GM21723 (cell line): ENCODE measurements around the gene MRGPRF.

Experiments
- ATAC-seq: cut with Tn5 transposase; IDR thresholded peaks from one replicate; pipeline ENCODE4 v1.9.1; 2021; ENCODE audit warnings: mild to moderate bottlenecking, moderate library complexity; ENCODE audit not compliant: unreplicated experiment

MRGPRF gene, protein sequence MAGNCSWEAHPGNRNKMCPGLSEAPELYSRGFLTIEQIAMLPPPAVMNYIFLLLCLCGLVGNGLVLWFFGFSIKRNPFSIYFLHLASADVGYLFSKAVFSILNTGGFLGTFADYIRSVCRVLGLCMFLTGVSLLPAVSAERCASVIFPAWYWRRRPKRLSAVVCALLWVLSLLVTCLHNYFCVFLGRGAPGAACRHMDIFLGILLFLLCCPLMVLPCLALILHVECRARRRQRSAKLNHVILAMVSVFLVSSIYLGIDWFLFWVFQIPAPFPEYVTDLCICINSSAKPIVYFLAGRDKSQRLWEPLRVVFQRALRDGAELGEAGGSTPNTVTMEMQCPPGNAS

DNA sequence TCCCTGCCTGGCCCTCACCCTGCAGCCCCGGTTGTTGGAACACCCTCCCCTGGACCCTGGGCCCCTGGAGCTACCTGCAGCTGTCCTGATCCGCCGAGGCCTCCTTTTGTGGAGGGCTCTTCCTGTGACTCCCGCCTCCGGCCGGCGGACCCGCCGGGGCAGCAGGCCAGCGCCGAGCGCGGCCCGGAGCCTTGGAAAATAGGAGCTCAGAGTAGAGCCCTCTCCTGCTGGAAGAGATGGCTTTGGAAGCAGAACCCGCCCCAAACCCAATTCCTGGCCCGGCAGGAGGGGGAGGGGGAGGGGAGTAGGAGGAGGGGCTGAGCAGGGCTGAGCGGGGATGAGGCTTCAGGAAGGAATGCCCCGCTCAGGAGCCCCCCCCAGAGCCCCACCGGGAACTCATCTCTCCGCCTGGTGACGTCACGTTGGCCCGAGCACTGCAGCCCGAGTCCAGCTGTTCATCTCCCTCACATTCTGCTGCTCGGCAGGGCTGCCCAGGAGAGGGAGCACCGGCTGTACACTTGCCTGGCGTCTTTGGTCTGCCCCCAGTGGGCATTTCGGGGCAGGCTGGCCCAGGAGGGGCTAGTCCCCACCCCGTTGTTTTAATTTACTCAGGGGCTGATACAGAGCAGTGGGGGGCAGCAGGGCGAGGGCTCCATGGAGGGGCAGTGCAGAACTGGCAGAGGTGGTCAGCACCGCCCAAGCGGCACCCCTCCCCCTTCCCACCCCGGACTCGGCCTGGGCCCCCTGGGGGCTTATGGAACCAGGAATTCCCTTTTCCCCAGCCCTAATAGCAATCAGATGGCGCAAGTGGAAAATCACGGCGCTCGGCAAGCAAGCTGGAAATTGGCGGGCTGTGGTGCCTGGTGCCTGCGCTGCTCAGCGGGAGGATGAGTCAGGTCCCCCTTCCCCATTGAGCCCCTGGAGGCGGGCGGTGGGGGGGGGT is at the start of gene MRGPRF:
MRGPRF (minus strand) TSS at position 238 of the 943 bp plus-strand sequence. CDS start 3,345 bp downstream, outside the sequence.
- ATAC-seq, result no peak

DNA sequence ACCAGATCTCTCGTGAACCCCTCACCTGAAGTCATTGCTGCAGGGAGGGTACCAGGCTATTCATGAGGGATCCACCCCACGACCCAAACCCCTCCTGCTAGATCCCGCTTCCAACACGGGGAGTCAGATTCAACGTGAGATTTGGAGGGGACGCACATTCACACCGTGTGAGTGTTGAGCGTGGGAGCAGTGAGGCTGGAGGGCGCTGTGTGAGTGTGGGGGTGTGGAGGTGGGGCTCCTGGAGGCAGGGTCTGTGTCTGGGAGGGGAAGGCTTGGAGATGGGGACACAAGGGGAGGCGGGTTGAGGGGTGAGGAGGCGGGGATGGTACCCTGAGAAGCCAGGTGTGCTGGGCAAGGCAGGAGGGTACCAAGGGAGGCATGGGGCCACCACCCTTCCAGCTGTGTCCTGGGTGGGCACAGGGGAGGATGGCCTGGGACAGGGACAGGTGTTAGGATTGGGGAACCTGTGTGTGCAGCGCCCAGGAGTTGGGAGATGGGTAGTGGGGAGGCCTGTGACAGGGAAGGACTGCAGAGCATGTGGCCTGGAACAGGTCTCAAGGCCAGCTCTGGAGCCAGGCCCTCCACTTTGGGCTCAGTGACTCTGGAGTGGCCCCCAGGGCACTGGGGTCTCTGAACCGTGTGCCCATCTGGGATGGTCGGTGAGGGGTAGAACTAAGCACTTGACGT is 49.3 kb upstream of the MRGPRF start:
- no peak for ATAC-seq

GRCh38 chr11:69061713-69062053 is 48.6 kb upstream of the MRGPRF start:
- ATAC-seq, result no peak

GRCh38 chr11:69060806-69061712 is 48.0 kb upstream of the MRGPRF start:
- no peak for ATAC-seq

- ATAC-seq, result no peak
Observed at GRCh38 chr11:69059985-69060384, 46.9 kb upstream of the MRGPRF start.

DNA sequence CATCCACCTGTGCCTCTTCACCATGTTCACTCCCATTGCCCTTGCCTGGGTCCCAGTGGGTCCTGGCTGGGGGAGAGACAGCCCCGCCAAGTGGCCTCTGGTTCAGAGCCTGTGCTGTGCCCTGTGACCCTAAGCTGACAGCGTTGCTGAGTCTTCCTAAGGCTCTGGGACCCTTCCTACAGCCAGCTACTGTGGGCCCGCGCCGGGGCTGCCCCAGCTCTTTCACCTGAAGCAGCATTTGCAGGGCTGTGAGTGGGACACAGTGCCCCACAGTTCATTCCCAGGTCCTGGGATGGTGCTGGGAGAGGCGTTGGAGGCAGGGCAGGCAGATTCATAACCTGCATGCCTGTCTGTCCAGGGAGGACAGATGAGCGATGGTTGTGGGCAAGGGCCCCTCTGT is 46.4 kb upstream of the MRGPRF start:
- no peak for ATAC-seq

- ATAC-seq, result no peak
Observed at GRCh38 chr11:69058511-69059270, 45.6 kb upstream of the MRGPRF start.

- no peak for ATAC-seq
Observed at GRCh38 chr11:69057801-69058200, 44.8 kb upstream of the MRGPRF start.

DNA sequence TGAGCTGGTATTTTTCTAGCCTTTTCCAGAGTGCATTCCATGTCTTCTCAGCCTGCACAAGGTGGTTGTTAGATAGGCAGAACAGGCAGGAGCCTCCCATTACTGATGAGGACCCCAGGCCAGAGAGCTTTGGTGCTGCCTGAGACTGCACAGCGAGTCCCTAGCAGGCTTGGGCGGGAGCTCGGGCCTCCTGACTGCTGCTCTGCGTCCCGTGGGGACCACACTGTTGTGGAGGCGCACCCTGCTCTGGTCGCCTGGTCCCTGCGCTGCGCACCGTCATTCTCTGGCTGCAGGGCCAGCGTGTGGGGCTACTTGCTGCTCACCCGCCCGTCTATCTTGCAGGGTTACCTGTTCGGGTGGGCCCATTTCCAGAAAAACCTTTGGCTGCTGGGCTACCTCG is 44.2 kb upstream of the MRGPRF start:
- ATAC-seq, result no peak

DNA sequence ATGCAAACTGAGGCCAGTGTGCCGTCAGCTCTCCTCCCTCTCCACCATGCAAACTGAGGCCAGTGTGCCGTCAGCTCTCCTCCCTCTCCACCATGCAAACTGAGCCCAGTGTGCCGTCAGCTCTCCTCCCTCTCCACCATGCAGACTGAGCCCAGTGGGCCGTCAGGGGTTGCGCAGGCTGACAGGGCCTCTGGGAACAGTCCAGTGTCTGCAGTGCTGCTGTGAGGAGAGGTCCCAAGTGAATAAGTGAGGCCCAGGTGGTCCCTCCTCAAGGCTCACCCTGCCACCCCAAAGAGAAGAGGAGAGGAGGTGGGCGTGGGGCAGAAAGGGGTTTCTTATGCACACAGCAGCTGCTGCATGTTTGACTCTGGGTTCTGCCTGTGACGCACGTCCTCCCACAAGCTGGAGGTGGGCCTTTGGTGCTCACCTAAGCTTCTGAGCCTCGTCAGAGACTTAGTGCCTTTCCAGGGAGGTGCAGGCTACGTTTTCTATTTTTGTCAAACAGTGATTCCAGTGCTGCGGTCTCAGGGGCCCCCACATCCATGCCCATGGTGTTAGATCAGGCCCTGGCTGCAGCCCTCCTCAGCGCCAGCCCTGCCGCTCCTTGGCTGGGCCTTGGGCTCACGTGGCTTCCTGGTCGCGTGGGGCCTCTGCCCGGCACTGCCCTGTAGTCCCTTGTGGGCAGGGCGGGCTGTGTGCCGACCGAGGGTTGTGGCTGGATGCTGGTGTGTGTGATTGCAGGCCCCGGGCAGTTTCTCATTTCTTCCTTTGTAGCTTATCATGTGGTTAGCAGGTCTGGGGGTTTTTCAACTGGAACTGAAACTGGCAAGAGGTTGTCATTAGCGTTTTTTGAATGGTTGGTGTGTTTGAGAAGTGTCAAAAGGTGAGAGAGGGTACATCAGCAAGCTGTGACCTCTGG is 42.8 kb upstream of the MRGPRF start:
- ATAC-seq, result peak; percentile 77

- no peak for ATAC-seq
Observed at GRCh38 chr11:69055212-69055586, 42.2 kb upstream of the MRGPRF start.

DNA sequence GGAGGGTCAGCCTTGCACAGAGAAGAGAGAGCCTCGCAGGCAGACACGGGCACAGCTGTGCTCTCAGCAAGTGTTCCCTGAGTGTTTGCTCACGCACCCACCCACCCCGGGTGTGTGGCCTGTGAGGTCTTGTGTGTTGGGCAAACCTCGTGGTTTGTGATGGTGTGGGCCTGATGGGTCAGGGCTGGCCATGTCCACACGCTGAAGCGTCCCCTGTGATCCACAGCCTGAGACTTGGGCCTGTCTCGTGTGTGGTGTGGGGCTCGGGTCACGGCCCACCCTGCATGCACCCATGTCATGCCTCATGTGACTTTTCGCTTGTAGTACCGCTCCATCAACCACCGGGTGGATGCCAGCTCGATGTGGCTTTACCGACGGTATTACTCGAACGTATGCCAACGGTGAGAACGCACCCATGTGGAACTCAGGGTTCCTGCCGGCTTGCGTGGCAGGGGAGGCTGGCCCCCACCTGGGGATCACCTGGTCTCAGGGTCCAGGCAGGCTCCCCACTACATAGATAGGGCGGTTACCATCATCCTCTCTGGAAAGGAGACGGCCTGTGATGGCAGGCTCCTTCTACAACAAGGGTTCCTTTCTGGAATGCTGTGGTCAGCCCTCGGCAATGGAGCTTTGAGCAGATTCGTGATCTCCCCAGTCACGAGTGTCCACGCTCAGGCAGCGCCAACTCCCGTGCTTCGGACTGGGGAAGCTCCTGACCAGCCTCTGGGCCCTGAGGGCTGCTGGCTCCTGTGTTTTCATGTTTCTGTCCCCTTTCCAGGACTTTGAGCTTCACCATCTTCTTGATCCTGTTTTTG is 41.6 kb upstream of the MRGPRF start:
- no peak for ATAC-seq

DNA sequence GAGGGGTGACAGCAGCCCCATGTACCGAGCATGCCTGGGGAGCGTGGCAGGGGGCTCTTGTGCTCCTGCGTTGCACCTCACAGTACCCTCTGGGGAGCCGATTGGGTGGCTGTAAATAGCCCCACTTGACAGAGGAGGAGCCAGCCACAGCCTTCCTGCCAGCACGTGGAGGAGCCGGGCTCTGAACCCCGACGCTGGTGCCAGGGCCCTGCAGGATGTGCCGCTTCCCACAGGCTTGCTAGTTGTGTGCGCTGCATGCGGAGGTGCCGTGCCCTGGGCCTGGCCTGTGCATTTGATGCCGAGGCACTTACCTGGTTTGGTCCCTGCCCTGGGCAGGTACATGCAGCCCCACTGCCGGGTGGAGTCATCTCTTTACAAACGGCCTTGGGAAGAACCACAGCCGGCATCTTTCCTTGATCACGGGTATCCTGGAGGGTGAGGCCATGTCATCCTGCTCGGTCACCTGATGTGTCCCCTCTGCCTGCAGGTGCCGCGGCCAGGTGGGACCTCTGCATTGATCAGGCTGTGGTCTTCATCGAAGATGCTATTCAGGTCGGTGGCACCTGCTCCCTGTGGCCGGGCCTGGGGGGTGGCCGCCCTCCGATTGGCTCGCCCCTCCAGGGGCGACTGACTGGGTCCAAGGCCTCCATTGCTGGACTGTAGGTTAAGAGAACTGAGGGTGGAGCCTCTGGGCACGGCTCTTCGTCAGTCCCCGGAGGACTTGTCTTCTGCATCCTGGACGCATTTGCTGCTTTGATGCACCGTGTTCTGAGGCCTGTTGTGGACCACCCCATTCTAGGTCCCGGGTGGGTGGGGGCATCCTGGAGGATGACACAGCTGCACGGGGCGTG is 40.7 kb upstream of the MRGPRF start:
- no peak for ATAC-seq

DNA sequence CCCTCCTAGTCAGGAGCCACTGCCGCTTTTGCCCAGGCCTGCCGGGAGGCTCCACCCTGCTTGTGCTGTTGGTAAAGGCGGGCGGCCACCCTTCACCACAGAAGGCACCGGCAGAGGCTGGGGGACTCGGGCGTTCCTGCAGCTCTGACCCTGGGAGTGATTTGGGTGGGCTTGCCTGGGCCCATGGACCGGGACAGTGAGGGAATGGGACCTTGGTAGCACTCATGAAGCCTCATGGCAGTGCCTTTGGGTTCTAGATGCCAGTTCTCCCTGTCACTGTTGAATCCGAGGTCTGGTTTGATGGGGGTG is 40.1 kb upstream of the MRGPRF start:
- ATAC-seq, result no peak

- ATAC-seq, result no peak
Observed at GRCh38 chr11:69052343-69053168, 39.5 kb upstream of the MRGPRF start.
